ENCODE measurements around the gene TMEM178B. TPM values are rescaled to one million over a fixed set of nuclear protein-coding genes. Genes with fewer than 3 reads are reported as not detected.

TMEM178B gene
- total and polyA plus RNA-seq, 10 of the 15 experiments (the other 5 are each of a cell fraction or from before 2014, with no cell fraction given): 0.01 to 1.1 (median 0.04) TPM; not detected in 2

DNA sequence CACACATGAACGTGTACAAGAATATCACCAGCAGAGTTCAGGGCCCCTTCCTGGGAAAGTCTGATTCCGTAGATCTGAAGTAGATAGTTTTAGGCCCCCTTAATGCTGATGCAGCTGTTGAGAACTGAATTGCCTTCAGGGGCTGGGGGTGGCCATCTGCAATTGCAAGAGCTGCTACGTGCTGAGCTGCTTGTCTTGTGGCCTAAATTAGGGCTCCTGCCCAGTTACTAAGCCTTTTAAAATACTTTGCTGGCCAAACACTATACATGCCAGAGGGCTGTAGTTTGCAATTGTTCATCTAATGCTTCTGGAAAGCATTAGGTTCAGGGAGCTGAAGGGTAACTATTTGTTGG lies 71.7 kb downstream of the TMEM178B start (continued):
- TF ChIP-seq, protein P1, sequence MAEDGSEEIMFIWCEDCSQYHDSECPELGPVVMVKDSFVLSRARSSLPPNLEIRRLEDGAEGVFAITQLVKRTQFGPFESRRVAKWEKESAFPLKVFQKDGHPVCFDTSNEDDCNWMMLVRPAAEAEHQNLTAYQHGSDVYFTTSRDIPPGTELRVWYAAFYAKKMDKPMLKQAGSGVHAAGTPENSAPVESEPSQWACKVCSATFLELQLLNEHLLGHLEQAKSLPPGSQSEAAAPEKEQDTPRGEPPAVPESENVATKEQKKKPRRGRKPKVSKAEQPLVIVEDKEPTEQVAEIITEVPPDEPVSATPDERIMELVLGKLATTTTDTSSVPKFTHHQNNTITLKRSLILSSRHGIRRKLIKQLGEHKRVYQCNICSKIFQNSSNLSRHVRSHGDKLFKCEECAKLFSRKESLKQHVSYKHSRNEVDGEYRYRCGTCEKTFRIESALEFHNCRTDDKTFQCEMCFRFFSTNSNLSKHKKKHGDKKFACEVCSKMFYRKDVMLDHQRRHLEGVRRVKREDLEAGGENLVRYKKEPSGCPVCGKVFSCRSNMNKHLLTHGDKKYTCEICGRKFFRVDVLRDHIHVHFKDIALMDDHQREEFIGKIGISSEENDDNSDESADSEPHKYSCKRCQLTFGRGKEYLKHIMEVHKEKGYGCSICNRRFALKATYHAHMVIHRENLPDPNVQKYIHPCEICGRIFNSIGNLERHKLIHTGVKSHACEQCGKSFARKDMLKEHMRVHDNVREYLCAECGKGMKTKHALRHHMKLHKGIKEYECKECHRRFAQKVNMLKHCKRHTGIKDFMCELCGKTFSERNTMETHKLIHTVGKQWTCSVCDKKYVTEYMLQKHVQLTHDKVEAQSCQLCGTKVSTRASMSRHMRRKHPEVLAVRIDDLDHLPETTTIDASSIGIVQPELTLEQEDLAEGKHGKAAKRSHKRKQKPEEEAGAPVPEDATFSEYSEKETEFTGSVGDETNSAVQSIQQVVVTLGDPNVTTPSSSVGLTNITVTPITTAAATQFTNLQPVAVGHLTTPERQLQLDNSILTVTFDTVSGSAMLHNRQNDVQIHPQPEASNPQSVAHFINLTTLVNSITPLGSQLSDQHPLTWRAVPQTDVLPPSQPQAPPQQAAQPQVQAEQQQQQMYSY (CRISPR knock-in tag; IDR thresholded peaks at IDR 0.05): no peak
- TF ChIP-seq, protein P2, sequence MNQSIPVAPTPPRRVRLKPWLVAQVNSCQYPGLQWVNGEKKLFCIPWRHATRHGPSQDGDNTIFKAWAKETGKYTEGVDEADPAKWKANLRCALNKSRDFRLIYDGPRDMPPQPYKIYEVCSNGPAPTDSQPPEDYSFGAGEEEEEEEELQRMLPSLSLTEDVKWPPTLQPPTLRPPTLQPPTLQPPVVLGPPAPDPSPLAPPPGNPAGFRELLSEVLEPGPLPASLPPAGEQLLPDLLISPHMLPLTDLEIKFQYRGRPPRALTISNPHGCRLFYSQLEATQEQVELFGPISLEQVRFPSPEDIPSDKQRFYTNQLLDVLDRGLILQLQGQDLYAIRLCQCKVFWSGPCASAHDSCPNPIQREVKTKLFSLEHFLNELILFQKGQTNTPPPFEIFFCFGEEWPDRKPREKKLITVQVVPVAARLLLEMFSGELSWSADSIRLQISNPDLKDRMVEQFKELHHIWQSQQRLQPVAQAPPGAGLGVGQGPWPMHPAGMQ (IDR thresholded peaks at IDR 0.05; ENCODE audit: borderline replicate concordance): no peak
- TF ChIP-seq, protein P3, sequence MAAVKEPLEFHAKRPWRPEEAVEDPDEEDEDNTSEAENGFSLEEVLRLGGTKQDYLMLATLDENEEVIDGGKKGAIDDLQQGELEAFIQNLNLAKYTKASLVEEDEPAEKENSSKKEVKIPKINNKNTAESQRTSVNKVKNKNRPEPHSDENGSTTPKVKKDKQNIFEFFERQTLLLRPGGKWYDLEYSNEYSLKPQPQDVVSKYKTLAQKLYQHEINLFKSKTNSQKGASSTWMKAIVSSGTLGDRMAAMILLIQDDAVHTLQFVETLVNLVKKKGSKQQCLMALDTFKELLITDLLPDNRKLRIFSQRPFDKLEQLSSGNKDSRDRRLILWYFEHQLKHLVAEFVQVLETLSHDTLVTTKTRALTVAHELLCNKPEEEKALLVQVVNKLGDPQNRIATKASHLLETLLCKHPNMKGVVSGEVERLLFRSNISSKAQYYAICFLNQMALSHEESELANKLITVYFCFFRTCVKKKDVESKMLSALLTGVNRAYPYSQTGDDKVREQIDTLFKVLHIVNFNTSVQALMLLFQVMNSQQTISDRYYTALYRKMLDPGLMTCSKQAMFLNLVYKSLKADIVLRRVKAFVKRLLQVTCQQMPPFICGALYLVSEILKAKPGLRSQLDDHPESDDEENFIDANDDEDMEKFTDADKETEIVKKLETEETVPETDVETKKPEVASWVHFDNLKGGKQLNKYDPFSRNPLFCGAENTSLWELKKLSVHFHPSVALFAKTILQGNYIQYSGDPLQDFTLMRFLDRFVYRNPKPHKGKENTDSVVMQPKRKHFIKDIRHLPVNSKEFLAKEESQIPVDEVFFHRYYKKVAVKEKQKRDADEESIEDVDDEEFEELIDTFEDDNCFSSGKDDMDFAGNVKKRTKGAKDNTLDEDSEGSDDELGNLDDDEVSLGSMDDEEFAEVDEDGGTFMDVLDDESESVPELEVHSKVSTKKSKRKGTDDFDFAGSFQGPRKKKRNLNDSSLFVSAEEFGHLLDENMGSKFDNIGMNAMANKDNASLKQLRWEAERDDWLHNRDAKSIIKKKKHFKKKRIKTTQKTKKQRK (IDR thresholded peaks at IDR 0.05; ENCODE audit: low read depth, low read length): no peak
- TF ChIP-seq, protein P4, sequence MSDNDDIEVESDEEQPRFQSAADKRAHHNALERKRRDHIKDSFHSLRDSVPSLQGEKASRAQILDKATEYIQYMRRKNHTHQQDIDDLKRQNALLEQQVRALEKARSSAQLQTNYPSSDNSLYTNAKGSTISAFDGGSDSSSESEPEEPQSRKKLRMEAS (IDR thresholded peaks at IDR 0.05; ENCODE audit: low read depth, low read length): no peak

Data from GM12878 (cell line).